ENCODE results near the gene RAD18.

RAD18 gene

DNA sequence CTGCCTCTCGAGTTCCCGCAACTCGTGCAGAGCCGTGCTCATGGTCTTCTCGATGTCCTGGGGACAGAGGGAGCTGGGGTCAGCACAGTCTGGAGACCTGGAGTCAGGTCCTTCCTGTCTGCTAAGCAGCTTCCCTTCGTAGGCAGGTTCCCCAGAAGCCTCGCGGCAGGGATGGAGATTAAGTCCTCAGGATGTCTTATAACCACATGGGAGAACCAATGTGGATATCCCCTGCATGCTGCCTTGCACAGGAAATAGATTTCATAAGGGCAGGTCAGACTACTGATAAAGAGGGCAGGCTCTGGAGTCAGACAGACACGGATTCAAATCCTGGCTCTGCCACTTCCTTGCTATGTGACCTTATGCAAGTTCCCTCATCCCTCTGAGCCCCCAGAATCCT lies 22.6 kb upstream of the RAD18 start:
- no peak for DNase-seq (ENCODE audit: low read depth)

GRCh38 chr3:8985411-8985831 lies 22.1 kb upstream of the RAD18 start:
- DNase-seq (ENCODE audit: low read depth) = no peak

GRCh38 chr3:8984526-8984925 lies 21.3 kb upstream of the RAD18 start:
- DNase-seq (ENCODE audit: low read depth) = no peak

DNA sequence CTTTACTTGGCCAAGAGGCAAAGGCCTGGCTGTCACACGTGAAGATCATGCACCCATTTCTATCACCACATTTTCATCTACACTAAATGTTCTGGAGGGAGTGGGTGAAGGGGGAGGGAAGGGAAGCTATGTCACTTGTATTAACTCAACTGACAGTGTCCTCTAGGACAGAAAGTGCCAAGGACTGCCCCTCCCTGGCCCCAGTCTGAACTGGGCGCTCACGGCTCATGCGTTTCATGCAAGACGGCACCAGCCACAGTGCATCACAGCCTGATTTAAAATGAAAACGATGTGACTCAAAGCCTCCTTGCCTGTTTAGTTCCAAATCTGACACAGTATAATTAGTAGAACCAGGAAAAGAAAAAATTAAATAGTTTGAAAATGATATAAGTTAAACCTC lies 20.8 kb upstream of the RAD18 start:
- no peak for DNase-seq (ENCODE audit: low read depth)

- no peak for DNase-seq (ENCODE audit: low read depth)
Observed at GRCh38 chr3:8983591-8983990, 20.3 kb upstream of the RAD18 start.

DNA sequence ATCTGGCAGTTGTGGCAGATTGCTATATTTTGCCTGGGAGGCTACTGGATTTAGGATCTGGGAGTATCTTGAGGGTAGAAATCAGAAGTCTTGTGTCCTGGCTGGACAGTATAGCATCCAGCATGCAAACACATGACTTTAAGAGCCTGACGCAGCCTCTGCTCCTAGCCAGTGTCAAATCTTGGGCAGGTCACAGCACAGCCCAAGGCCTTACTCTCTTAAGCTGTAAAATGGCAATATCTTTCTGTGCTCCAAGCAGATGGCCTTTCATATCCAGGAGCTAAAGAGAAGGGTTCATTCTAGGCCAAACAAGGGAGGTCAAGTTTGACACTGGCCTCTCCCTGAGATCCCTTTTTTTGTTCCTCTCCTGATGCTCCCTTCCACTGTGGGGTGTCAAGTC lies 19.8 kb upstream of the RAD18 start:
- DNase-seq (ENCODE audit: low read depth) = no peak

DNA sequence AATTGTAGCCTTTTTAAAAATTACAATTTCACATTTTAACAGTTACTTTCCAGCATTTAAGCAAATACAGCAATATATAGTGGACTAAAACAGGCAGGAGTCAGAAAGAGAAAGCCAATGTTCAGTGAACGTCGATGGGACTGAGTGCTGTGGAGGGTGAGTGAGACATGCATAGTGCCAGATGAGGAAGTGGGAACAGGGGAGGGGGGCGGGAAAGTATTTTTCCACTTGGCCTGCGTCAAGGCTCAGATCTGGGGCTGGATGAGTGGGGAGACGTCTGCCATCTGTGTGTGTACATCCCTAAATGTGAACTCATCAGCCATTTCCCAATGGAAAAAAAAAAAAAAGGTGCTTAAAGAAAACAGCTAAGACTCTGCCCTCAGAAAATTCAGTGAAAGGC lies 19.2 kb upstream of the RAD18 start:
- DNase-seq (ENCODE audit: low read depth) = no peak

DNA sequence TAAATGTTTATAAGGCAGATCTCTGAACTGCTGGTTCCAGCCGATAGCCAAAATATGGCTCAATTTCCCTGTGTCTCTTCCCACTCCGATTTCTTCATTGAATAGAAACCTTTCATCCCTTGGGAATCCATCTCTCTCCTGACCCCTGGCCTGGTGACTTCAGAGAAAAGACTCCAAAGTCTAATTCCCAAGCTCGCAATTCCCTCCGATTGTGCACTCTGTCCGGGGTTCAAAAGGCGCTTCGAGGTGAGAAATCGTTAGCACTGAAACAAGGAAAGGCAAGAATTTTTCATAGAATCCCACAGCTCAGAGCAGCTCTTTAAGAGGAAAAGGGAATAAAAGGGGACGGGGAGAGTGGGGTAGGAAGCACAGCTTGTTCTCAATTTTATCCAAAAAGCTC lies 18.4 kb upstream of the RAD18 start:
- no peak for DNase-seq (ENCODE audit: low read depth)

GRCh38 chr3:8981296-8981695 lies 18.0 kb upstream of the RAD18 start:
- no peak for DNase-seq (ENCODE audit: low read depth)

DNA sequence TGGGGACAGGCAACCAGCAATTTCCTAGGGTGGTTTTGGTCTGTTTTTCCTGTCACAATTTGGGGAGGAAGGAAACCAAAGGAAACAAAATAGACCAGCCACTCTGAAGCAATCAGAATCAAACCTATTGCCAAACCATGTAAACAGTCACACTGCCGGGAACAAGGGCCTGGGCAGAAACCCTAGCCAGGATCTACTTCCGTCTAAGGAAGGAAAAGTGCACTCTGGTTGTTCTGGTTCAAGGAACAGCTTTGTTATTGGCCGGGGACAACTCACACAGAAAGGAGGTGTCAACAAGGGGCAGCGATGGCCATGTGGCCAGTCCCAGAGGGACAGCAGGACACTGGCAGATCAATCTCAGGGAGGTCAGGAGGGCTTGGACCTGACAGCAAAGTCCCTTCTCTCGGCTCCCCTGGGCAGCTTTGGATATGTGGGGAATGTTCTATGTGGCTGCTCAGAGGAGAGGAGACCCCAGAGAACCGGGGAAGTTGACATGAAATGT lies 17.5 kb upstream of the RAD18 start:
- no peak for DNase-seq (ENCODE audit: low read depth)

- DNase-seq (ENCODE audit: low read depth) = no peak
Observed at GRCh38 chr3:8979262-8979661, 16.0 kb upstream of the RAD18 start.

- no peak for DNase-seq (ENCODE audit: low read depth)
Observed at GRCh38 chr3:8978551-8978950, 15.3 kb upstream of the RAD18 start.

DNA sequence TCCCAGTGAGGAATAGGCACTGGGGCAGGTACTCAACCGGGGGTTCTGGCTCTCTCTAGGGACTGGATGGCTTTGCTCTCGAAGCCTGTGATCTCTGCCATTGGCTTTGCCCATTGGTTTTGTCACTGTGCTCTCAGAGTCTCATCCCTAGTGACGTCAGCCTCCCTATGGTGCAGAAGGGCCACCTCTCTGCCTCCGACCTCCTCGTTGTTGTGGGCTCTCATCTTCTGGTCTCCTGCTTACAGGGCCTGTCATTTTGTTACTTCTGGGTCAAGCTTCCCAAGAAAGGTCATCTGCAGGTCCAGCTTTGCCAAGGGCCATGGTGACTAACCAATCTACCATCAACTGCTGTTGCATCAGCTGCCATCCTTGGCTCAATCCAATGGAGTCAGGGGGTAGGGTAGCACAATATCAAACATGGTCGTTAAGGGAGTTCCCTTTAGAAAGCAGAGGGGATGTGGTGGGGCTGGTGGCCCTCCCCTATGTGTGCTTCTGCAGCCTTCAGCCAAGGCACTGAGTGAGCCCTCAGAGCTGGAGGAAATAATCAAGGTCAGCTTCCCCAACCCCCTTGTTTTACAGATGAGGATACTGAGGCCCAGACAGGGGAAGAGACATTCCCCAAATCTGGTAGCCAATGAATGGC lies 13.4 kb upstream of the RAD18 start:
- DNase-seq (ENCODE audit: low read depth) = no peak

DNA sequence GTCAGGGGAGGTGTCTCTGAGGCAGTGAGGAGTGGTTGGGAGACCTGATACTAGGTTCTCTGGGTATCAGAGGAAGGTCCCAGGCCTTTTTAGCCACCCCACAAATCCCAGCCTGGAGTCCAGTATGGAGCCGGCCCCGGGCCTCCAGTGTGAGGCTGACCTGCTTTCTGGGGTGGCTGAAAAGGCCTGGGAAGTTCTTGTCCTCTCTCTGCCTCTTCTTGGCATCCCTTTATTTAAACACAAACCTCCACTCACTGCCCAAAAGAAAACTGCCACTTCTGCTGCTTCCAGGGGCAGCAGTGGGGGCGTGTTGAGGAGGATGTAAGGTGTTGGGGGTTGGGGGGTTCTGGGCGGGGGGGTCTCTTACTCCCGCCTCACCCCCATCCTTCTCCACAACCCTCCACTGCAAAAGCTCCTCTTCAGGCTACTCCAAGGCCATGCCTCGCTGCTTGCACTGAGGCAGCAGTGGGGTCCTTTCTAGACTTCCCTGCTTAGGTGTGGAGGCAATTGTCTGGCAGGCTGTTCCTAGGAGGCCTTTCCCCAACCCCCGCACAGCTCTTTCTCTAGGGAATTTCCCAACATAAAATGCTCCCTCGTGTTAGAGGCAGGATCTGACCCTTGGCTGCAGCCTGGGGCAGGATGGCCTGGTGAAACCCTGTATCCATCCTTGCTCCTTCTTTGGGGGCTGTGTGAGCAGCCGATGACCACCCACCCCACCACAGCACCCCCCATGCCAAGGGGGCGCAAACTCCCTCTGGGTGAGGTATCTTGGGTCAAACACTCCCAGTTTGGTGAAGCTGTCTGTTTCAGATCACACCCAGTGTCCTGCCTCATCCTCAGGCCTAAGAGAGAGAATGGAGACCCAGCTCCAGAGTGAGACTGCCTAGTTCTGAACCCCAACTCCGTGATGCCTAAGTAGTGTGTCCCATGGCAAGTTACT lies 12.1 kb upstream of the RAD18 start:
- no peak for DNase-seq (ENCODE audit: low read depth)

GRCh38 chr3:8974458-8974857 lies 11.2 kb upstream of the RAD18 start:
- DNase-seq (ENCODE audit: low read depth) = no peak

- no peak for DNase-seq (ENCODE audit: low read depth)
Observed at GRCh38 chr3:8972639-8973038, 9.4 kb upstream of the RAD18 start.

- DNase-seq (ENCODE audit: low read depth) = peak; percentile 40
Observed at GRCh38 chr3:8970971-8971589, 7.8 kb upstream of the RAD18 start.

DNA sequence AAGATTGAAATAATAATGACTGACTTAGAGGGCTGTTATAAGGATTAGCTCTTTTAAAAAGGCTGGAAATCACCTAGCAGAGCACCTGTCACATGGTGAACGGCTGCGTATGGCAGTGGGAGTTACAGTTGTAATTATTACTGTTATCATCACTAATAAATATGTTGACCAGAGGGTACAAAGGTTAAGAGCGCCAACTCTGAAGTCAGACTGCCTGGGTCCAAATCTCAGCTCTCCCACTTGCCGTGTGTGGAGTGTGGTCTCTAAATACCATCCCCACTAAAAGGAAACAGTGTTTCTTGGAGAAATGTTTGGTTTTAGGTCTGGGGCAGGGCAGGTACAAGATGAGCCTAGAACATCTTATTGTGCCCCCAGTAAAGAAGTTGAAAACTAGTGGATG lies 6.0 kb upstream of the RAD18 start:
- DNase-seq (ENCODE audit: low read depth) = no peak

DNA sequence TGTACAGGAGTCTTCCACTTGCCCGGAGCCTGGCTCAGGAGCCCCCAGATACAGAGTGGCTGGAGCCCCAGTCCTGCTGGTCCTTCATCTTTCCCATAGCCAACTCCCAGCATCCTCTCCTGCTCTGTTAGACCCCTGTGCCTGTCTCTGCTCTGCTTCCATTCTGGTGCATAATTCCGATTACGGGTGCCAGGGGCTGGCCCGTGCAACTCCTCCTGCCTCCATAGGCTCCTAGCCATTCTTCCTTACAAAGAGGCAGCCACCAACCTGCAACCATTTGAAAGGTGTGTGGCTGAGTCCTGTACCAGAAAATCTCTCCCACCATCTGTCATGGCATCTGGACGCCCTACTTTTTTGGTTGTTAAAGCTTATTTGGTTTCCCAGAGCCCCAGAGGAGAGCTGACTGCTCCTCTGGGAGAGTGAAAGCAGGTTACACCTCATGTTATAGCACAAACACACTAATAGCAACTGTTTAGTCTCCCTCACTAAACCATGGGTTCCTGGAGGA lies 5.2 kb upstream of the RAD18 start:
- DNase-seq (ENCODE audit: low read depth) = no peak

- no peak for DNase-seq (ENCODE audit: low read depth)
Observed at GRCh38 chr3:8967553-8967952, 4.3 kb upstream of the RAD18 start.

DNA sequence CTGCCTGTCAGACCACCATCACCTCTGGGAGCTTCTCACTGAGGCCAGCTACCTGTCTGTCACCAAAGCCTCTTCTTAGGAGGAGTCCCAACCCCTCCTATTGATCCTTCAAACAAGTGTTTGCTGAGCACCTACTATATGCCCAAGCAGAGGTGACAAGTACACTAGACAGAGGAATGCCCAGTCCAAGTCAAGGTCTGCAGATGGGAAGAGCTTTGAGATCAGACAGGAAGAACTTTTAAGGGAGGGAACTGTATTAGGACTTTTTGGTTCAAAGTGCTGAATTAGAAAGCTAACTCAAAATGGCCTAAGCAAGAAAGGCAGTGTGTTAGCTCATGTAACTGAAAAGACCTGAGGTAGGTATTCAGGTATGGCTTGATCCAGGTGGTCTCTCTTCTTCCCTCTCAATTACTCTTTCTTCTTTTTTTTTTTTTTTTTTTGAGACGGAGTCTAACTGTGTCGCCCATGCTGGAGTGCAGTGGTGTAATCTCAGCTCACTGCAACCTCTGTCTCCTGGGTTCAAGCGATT lies 3.6 kb upstream of the RAD18 start:
- no peak for DNase-seq (ENCODE audit: low read depth)

GRCh38 chr3:8966150-8966819 lies 3.0 kb upstream of the RAD18 start:
- no peak for DNase-seq (ENCODE audit: low read depth)
